Thyroid gland (tissue), 4 donors: ENCODE results near the gene CHST11. TPM values are rescaled to one million over a fixed set of nuclear protein-coding genes. Genes with fewer than 3 reads are reported as not detected.

ENCODE experiments used
- DNase-seq, 2 donors: peaks; one replicate each; pipeline ENCODE4 v3.0.0-alpha.2; 2019
- H3K27ac ChIP-seq, 3 donors: fragments of 200-600 bp; sonication (generic); 1 replicate in 2 of 3; 2 replicates in 1 of 3; pipeline ENCODE4 v1.5.1; 2016 to 2019; ENCODE audit warnings: mild to moderate bottlenecking in 1 of 3, moderate library complexity in 1 of 3
- H3K27me3 ChIP-seq: fragments of 200-600 bp; sonication (generic); one replicate; pipeline ENCODE4 v1.5.1; 2019
- H3K36me3 ChIP-seq, 2 donors: fragments of 200-600 bp; sonication (generic); one replicate each; pipeline ENCODE4 v1.5.1; 2016 to 2019
- H3K4me1 ChIP-seq, 2 donors: fragments of 200-600 bp; sonication (generic); one replicate each; pipeline ENCODE4 v1.5.1; 2017 to 2019
- H3K4me3 ChIP-seq, 3 donors: fragments of 200-600 bp; sonication (generic); replicated peaks in 1 of 3; 1 replicate in 2 of 3; 2 replicates in 1 of 3; pipeline ENCODE4 v1.5.1; 2016; ENCODE audit warnings: mild to moderate bottlenecking in 1 of 3
- H3K9me3 ChIP-seq: fragments of 200-600 bp; sonication (generic); one replicate; pipeline ENCODE4 v1.5.1; 2017
- CTCF ChIP-seq, 6 experiments: fragments of 200-600 bp in 3 of 6; fragments of 450-650 bp in 3 of 6; sonication (generic) in 3 of 6; IDR thresholded peaks; one replicate each; pipeline ENCODE4 v1.5.1; 2016 to 2019; ENCODE audit warnings: antibody characterized with exemption in 6 of 6, mild to moderate bottlenecking in 2 of 6, inconsistent platforms in 1 of 6, moderate library complexity in 1 of 6
- POLR2A ChIP-seq, 2 donors: fragments of 450-650 bp; IDR thresholded peaks; one replicate each; pipeline ENCODE4 v1.6.1; 2017; ENCODE audit warnings: antibody characterized with exemption in 2 of 2, mild to moderate bottlenecking in 2 of 2, moderate library complexity in 1 of 2
- WGBS, 2 donors: methylation state at CpG; one replicate each; pipeline ENCODE4 v1.1.5; 2017; 5-methylcytosine and 5-hydroxymethylcytosine counted together
- intact Hi-C: fragments of 100-400 bp; cut with DNase I; formaldehyde crosslinking; loops from one replicate; pipeline ENCODE4 v1.15.1; 2023
- total RNA-seq, 4 donors: library from RNA; depleted of rRNA; stranded (reverse); fragments of >200 nt; gene quantifications; one replicate each; pipeline ENCODE4 v1.2.3, GENCODE V29; 2016

Gene CHST11
- total RNA-seq, 4 donors from 2014 or later: 6.9 to 11.6 (median 8.0) TPM

GRCh38 chr12:104480012-104480411 lies 23.3 kb downstream of the CHST11 start:
- intact Hi-C loops: no loop called here
- H3K27ac ChIP-seq: no peak overlapping the region

GRCh38 chr12:104480826-104481440 lies 24.2 kb downstream of the CHST11 start:
- Histone ChIP-seq H3K36me3 (no peaks in the 10 kb centered on the region), H3K27ac (no peak overlapping the region), H3K9me3 (no peaks in the 10 kb centered on the region), H3K27me3 (no peaks in the 10 kb centered on the region), H3K4me1 (no peaks in the 10 kb centered on the region), H3K4me3 (no peak overlapping the region)
- TF ChIP-seq POLR2A (IDR thresholded peaks at IDR 0.05) (no peak), CTCF (IDR thresholded peaks at IDR 0.05) (no peak)
- no peak for DNase-seq
- intact Hi-C loops: no loop called here
- WGBS, 2 donors: 92% methylated on average over 11 of the region's 11 CpGs

More at GRCh38 chr12:104480012-104480411, 23.3 kb downstream of the CHST11 start:
- Histone ChIP-seq H3K36me3 (no peaks in the 10 kb centered on the region), H3K27me3 (no peaks in the 10 kb centered on the region), H3K4me1 (no peaks in the 10 kb centered on the region), H3K9me3 (no peaks in the 10 kb centered on the region), H3K4me3 (no peak overlapping the region)
- DNase-seq: no peak
- TF ChIP-seq CTCF (IDR thresholded peaks at IDR 0.05): no peak
- TF ChIP-seq POLR2A (IDR thresholded peaks at IDR 0.05): no peak
- 95 to 98% methylated on average over 3 of the region's 3 CpGs for WGBS, 2 donors

- DNase-seq: no peak
- Histone ChIP-seq H3K4me3 (no peak overlapping the region), H3K4me1 (peaks cover 0 to 8% of the 10 kb centered on the region in 2 donors), H3K36me3 (no peaks in the 10 kb centered on the region), H3K9me3 (no peaks in the 10 kb centered on the region), H3K27me3 (no peaks in the 10 kb centered on the region), H3K27ac (no peak overlapping the region)
- TF ChIP-seq CTCF (IDR thresholded peaks at IDR 0.05): no peak
- TF ChIP-seq POLR2A (IDR thresholded peaks at IDR 0.05): no peak
- WGBS, 2 donors: 72 to 78% methylated on average over 3 to 4 of the region's 4 CpGs
- intact Hi-C loops: no loop called here
Observed at GRCh38 chr12:104482113-104482512, 25.4 kb downstream of the CHST11 start.

- WGBS, 2 donors: 85 to 86% methylated on average over 4 of the region's 4 CpGs
- no peak for DNase-seq
- Histone ChIP-seq H3K36me3 (no peaks in the 10 kb centered on the region), H3K4me1 (peaks cover 0 to 11% of the 10 kb centered on the region in 2 donors), H3K4me3 (no peak overlapping the region), H3K9me3 (no peaks in the 10 kb centered on the region), H3K27me3 (no peaks in the 10 kb centered on the region), H3K27ac (no peak overlapping the region)
- TF ChIP-seq POLR2A (IDR thresholded peaks at IDR 0.05) (no peak), CTCF (IDR thresholded peaks at IDR 0.05) (no peak)
- intact Hi-C loops: no loop called here
Observed at GRCh38 chr12:104482748-104483147, 26.0 kb downstream of the CHST11 start.

GRCh38 chr12:104484079-104484478 lies 27.3 kb downstream of the CHST11 start:
- 92 to 100% methylated on average over 2 of the region's 2 CpGs for WGBS, 2 donors
- DNase-seq: no peak
- intact Hi-C loops: no loop called here
- H3K4me1 ChIP-seq: peaks cover 0 to 11% of the 10 kb centered on the region in 2 donors
- no peak overlapping the region for H3K27ac ChIP-seq
- TF ChIP-seq POLR2A (IDR thresholded peaks at IDR 0.05) (no peak), CTCF (IDR thresholded peaks at IDR 0.05) (no peak)
- no peaks in the 10 kb centered on the region for H3K36me3 ChIP-seq
- H3K9me3 ChIP-seq: no peaks in the 10 kb centered on the region
- H3K27me3 ChIP-seq: no peaks in the 10 kb centered on the region
- H3K4me3 ChIP-seq: no peak overlapping the region
